Lower leg skin (tissue), 3 donors: ENCODE measurements around the gene SMAP2.

ENCODE experiments used
- CTCF ChIP-seq, 3 donors: fragments of 450-650 bp; IDR thresholded peaks; one replicate each; pipeline ENCODE4 v1.5.1; 2016; ENCODE audit warnings: antibody characterized with exemption in 3 of 3, mild to moderate bottlenecking in 3 of 3, moderate library complexity in 2 of 3
- POLR2A ChIP-seq, 2 donors: fragments of 450-650 bp; IDR thresholded peaks; one replicate each; pipeline ENCODE4 v1.6.1; 2016 to 2017; ENCODE audit warnings: antibody characterized with exemption in 2 of 2, mild to moderate bottlenecking in 1 of 2, moderate library complexity in 1 of 2

- TF ChIP-seq POLR2A (IDR thresholded peaks at IDR 0.05) (no peak), CTCF (IDR thresholded peaks at IDR 0.05) (no peak)
These were observed 23.7 kb downstream of the SMAP2 start for GRCh38 chr1:40397258-40397657.
